GM12878 (cell line): ENCODE data around the gene NUAK1. TPM values are rescaled to one million over a fixed set of nuclear protein-coding genes. Genes with fewer than 3 reads are reported as not detected.

ENCODE experiments used
- ATAC-seq: fragments of 200-7000 bp; cut with Tn5 transposase; 3 replicates; pipeline ENCODE4 v1.9.1; 2020; ENCODE audit warnings: mild to moderate bottlenecking, moderate library complexity
- BruUV-seq: library from RNA; stranded (reverse); fragments of 400-500 nt; replicated peaks from 2 replicates; lab custom pipeline; 2021; lab: Mats Ljungman, UMichigan
- CTCF ChIA-PET: fragments of 300-600 bp; sonication (Branson Sonifier 250); formaldehyde crosslinking; extraction: SDS; loops from one replicate; lab custom pipeline; 2021; ENCODE audit warnings: inconsistent platforms; lab: Yijun Ruan, JAX
- POLR2A ChIA-PET: fragments of 350-600 bp; formaldehyde crosslinking; extraction: SDS; loops from one replicate; lab custom pipeline; 2021; ENCODE audit warnings: inconsistent platforms; lab: Charles Lee
- RAD21 ChIA-PET: fragments of 300-600 bp; sonication (Branson Sonifier 250); formaldehyde crosslinking; loops from one replicate; lab custom pipeline; 2023; ENCODE audit warnings: antibody characterized with exemption; ENCODE audit not compliant: unreplicated experiment; lab: Charles Lee
- SMC1A ChIA-PET: fragments of 300-600 bp; sonication (Branson Sonifier 250); formaldehyde crosslinking; loops from one replicate; lab custom pipeline; 2023; ENCODE audit not compliant: unreplicated experiment, uncharacterized antibody; lab: Charles Lee
- DNase-seq: peaks from one replicate; pipeline ENCODE4 v3.0.0-alpha.2; 2011; ENCODE audit warnings: low read depth, low spot score
- FAIRE-seq: peaks from 3 replicates; lab custom pipeline; 2011; peaks lifted over from hg19 to GRCh38; lab: Jason Lieb, UNC
- H2AFZ ChIP-seq: 2 replicates; pipeline ENCODE4 v1.6.0; 2011; ENCODE audit warnings: low read depth, low read length, control low read depth; ENCODE audit not compliant: control insufficient read depth
- H3K27ac ChIP-seq: 2 replicates; pipeline ENCODE4 v1.5.1; 2011; ENCODE audit warnings: control low read depth; ENCODE audit not compliant: control insufficient read depth, insufficient read depth
- H3K27me3 ChIP-seq, 2 experiments: replicated peaks in 1 of 2; 2 replicates each; pipeline versions ENCODE4 v1.6.0 to v1.6.1; 2011; ENCODE audit warnings: low read length in 1 of 2; ENCODE audit not compliant: control insufficient read depth in 2 of 2, insufficient read depth in 2 of 2
- H3K36me3 ChIP-seq, 2 experiments: 2 replicates each; pipeline ENCODE4 v1.5.1; 2011; ENCODE audit warnings: low read length in 1 of 2; ENCODE audit not compliant: control insufficient read depth in 2 of 2, insufficient read depth in 2 of 2
- H3K4me1 ChIP-seq: 2 replicates; pipeline ENCODE4 v1.6.1; 2011; ENCODE audit warnings: mild to moderate bottlenecking, low read length, moderate library complexity, mixed read lengths; ENCODE audit not compliant: control insufficient read depth, insufficient read depth
- H3K4me2 ChIP-seq: 2 replicates; pipeline ENCODE4 v1.6.0; 2011; ENCODE audit warnings: control low read depth; ENCODE audit not compliant: control insufficient read depth, insufficient read depth
- H3K4me3 ChIP-seq: fragments of 200-600 bp; sonication (generic); 2 replicates; pipeline ENCODE4 v1.5.1; 2016
- H3K79me2 ChIP-seq: 2 replicates; pipeline ENCODE4 v1.6.0; 2011; ENCODE audit warnings: low read length; ENCODE audit not compliant: control insufficient read depth, insufficient read depth
- H3K9ac ChIP-seq: 2 replicates; pipeline ENCODE4 v1.8.0; 2011; ENCODE audit warnings: low read length, control low read depth, mixed read lengths; ENCODE audit not compliant: control insufficient read depth, insufficient read depth
- H3K9me3 ChIP-seq: replicated peaks from 3 replicates; pipeline ENCODE4 v1.5.1; 2011; ENCODE audit warnings: mild to moderate bottlenecking, low read length; ENCODE audit not compliant: control insufficient read depth, insufficient read depth
- H4K20me1 ChIP-seq: 2 replicates; pipeline ENCODE4 v1.6.0; 2011; ENCODE audit not compliant: control insufficient read depth, insufficient read depth
- ATF2 ChIP-seq: IDR thresholded peaks from 2 replicates; pipeline ENCODE4 v1.6.1; 2012; ENCODE audit warnings: low read length, inconsistent platforms
- BRCA1 ChIP-seq: IDR thresholded peaks from 2 replicates; pipeline ENCODE4 v1.6.1; 2011; ENCODE audit warnings: low read depth, low read length, improper control_type of control experiment
- FOXK2 ChIP-seq: fragments of 450-650 bp; IDR thresholded peaks from 2 replicates; pipeline ENCODE4 v1.6.1; 2017; ENCODE audit warnings: mild to moderate bottlenecking, moderate library complexity
- LARP7 ChIP-seq: fragments of 450-650 bp; IDR thresholded peaks from 2 replicates; pipeline ENCODE4 v1.6.1; 2017; ENCODE audit warnings: mild to moderate bottlenecking
- MAX ChIP-seq: IDR thresholded peaks from 2 replicates; pipeline ENCODE4 v1.6.1; 2012; ENCODE audit warnings: low read depth, low read length, improper control_type of control experiment
- MTA3 ChIP-seq: IDR thresholded peaks from 2 replicates; pipeline ENCODE4 v1.6.1; 2012; ENCODE audit warnings: low read length, inconsistent platforms, borderline replicate concordance
- NR2C1 ChIP-seq: fragments of 450-650 bp; IDR thresholded peaks from 2 replicates; pipeline ENCODE4 v1.6.1; 2017; ENCODE audit warnings: antibody characterized with exemption, mild to moderate bottlenecking, moderate library complexity
- NR2C2 ChIP-seq: IDR thresholded peaks from 2 replicates; pipeline ENCODE4 v1.6.1; 2011; ENCODE audit warnings: borderline replicate concordance, low read depth; ENCODE audit not compliant: control insufficient read depth, insufficient read length
- POLR2AphosphoS5 ChIP-seq: IDR thresholded peaks from 2 replicates; pipeline ENCODE4 v1.6.1; 2011; ENCODE audit warnings: mild to moderate bottlenecking, low read length, inconsistent platforms
- RB1 ChIP-seq: fragments of 450-650 bp; formaldehyde crosslinking; IDR thresholded peaks from 2 replicates; pipeline ENCODE4 v1.6.1; 2017; ENCODE audit warnings: mild to moderate bottlenecking, borderline replicate concordance
- STAT3 ChIP-seq: IDR thresholded peaks from 2 replicates; pipeline ENCODE4 v1.6.1; 2011; ENCODE audit warnings: low read depth, low read length, improper control_type of control experiment
- SUZ12 ChIP-seq: fragments of 200-600 bp; sonication (generic); IDR thresholded peaks from one replicate; pipeline ENCODE4 v1.6.1; 2018; ENCODE audit warnings: antibody characterized with exemption, mild to moderate bottlenecking; ENCODE audit not compliant: unreplicated experiment
- ZNF217 ChIP-seq: fragments of 450-650 bp; IDR thresholded peaks from 2 replicates; pipeline ENCODE4 v1.6.1; 2017; ENCODE audit warnings: antibody characterized with exemption, mild to moderate bottlenecking
- ZNF274 ChIP-seq: IDR thresholded peaks from one replicate; pipeline ENCODE4 v1.8.0; 2011; ENCODE audit not compliant: insufficient read length, insufficient read depth
- ZNF622 ChIP-seq: fragments of 450-650 bp; IDR thresholded peaks from 2 replicates; pipeline ENCODE4 v1.6.1; 2017; ENCODE audit warnings: mild to moderate bottlenecking, inconsistent platforms
- WGBS: methylation state at CpG from one replicate; pipeline ENCODE4 v1.1.6; 2016; ENCODE audit warnings: low lambda C conversion rate; ENCODE audit not compliant: insufficient replicate concordance, insufficient coverage; ENCODE audit errors: missing lambda C conversion rate; 5-methylcytosine and 5-hydroxymethylcytosine counted together
- in situ Hi-C: fragments of 300-500 bp; cut with MboI; formaldehyde crosslinking; loops from 9 replicates; pipeline ENCODE4 v1.14.3; 2018; ENCODE audit warnings: mixed read lengths
- intact Hi-C: fragments of 100-400 bp; cut with micrococcal nuclease; formaldehyde crosslinking; loops from one replicate; pipeline ENCODE4 v1.14.2; 2022; ENCODE audit not compliant: unreplicated experiment
- polyA plus RNA-seq, 11 experiments: library from polyadenylated mRNA; depleted of rRNA in 4 of 11; unstranded in 6 of 11; stranded (reverse) in 5 of 11; fragments of >200 nt; fragmentation: Nextera tagmentation in 4 of 11; fragmentation: Illumina TruSeq in 1 of 11; extraction: Ambion mirVana in 4 of 11; extraction: Trizol in 1 of 11; gene quantifications; 1 replicate in 1 of 11; 2 replicates in 10 of 11; pipeline versions ENCODE4 v1.2.1 to v1.2.3, GENCODE V29; 2011 to 2016; ENCODE audit warnings: inconsistent platforms in 2 of 11, missing spikeins in 2 of 11, low read depth in 1 of 11
- total RNA-seq, 4 experiments: library from RNA; depleted of rRNA in 3 of 4; stranded (reverse); fragments of >200 nt in 3 of 4; fragmentation: Illumina TruSeq in 1 of 4; extraction: Trizol in 1 of 4; gene quantifications; 2 replicates each; pipeline versions ENCODE4 v1.2.1 to v1.2.3, GENCODE V29; 2013 to 2021
- TF ChIP-seq, protein P1 (sequence below): fragments of 450-650 bp; IDR thresholded peaks from 2 replicates; pipeline ENCODE4 v1.6.1; 2016; ENCODE audit warnings: mild to moderate bottlenecking
- TF ChIP-seq, protein P2 (sequence below): IDR thresholded peaks from 2 replicates; pipeline ENCODE4 v1.6.1; 2012; ENCODE audit warnings: low read depth, low read length, improper control_type of control experiment
- TF ChIP-seq, protein P3 (sequence below): IDR thresholded peaks from 2 replicates; pipeline ENCODE4 v1.6.1; 2012; ENCODE audit warnings: mild to moderate bottlenecking, low read depth, low read length

Gene NUAK1
- total and polyA plus RNA-seq, 10 of the 15 experiments (the other 5 are each of a cell fraction or from before 2014, with no cell fraction given) = 0.03 to 0.42 (median 0.08) TPM; not detected in 2

DNA sequence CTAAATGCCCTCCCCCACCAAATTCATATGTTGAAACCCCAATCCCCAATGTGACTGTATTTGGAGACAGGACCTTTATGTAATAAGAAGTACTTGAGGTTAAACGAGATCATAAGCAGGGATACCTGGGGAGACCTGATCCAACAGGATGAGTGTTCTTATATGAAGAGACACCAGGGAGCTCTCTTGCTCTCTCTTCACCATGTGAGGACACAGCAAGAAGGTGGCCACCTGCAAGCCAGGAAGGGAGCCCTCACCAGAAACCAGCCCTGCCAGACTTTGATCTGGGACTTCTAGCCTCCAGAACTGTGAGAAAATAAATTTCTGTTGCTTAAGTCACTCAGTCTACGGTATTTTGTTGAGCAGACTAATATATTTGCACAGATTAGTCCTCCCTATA lies 113.6 kb downstream of the NUAK1 start (continued):
- TF ChIP-seq NR2C2 (no peak), BRCA1 (no peak), NR2C1 (no peak), ZNF217 (no peak), MAX (no peak), LARP7 (no peak), MTA3 (no peak)
- TF ChIP-seq, protein P1, sequence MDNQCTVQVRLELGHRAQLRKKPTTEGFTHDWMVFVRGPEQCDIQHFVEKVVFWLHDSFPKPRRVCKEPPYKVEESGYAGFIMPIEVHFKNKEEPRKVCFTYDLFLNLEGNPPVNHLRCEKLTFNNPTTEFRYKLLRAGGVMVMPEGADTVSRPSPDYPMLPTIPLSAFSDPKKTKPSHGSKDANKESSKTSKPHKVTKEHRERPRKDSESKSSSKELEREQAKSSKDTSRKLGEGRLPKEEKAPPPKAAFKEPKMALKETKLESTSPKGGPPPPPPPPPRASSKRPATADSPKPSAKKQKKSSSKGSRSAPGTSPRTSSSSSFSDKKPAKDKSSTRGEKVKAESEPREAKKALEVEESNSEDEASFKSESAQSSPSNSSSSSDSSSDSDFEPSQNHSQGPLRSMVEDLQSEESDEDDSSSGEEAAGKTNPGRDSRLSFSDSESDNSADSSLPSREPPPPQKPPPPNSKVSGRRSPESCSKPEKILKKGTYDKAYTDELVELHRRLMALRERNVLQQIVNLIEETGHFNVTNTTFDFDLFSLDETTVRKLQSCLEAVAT = no peak
- TF ChIP-seq, all 136 proteins: peak for 0

DNA sequence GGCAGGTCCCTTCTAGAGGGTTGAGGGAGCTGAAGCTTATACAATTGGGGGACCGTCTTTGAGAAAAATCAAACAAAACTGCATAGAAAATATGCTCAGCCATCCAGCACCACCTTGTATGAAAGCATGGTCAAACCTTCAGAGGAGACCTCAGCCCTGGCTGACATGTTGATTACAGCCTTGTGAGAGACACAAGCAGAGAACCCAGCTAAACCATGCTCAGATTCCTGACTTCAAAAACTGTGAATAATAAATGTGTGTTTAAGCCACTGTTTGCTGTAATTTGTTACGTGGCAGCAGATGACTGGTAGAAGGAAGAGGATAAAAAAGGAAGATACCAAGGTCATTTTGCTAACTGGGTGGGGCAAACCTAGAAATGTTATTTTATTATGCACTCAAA lies 115.7 kb downstream of the NUAK1 start:
- Histone ChIP-seq H3K27ac (no peak overlapping the region), H3K4me2 (no peak overlapping the region), H3K27me3 (no peaks in the 10 kb centered on the region; a peak in 1 of 4 replicates), H4K20me1 (no peaks in the 10 kb centered on the region), H3K9ac (no peak overlapping the region), H3K36me3 (no peaks in the 10 kb centered on the region), H3K4me1 (no peaks in the 10 kb centered on the region), H3K79me2 (no peaks in the 10 kb centered on the region), H2AFZ (no peak overlapping the region), H3K9me3 (peaks cover 2% of the 10 kb centered on the region; the same call in 1 of the 3 replicates), H3K4me3 (no peak overlapping the region)
- in situ Hi-C loops = no loop called here
- ATAC-seq (no peak), DNase-seq (no peak), FAIRE-seq (no peak)
- SMC1A ChIA-PET = no interaction called here
- RAD21 ChIA-PET = no interaction called here
- CTCF ChIA-PET = no interaction called here
- POLR2A ChIA-PET = no interaction called here
- no TSS peak for BruUV-seq
- intact Hi-C loops = no loop called here
- WGBS = 35% methylated on average over 2 of the region's 2 CpGs
- TF ChIP-seq POLR2AphosphoS5 = no peak
- no peak for TF ChIP-seq FOXK2
- TF ChIP-seq, protein P2, sequence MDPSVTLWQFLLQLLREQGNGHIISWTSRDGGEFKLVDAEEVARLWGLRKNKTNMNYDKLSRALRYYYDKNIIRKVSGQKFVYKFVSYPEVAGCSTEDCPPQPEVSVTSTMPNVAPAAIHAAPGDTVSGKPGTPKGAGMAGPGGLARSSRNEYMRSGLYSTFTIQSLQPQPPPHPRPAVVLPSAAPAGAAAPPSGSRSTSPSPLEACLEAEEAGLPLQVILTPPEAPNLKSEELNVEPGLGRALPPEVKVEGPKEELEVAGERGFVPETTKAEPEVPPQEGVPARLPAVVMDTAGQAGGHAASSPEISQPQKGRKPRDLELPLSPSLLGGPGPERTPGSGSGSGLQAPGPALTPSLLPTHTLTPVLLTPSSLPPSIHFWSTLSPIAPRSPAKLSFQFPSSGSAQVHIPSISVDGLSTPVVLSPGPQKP = no peak
- TF ChIP-seq SUZ12 = no peak
- no peak for TF ChIP-seq ATF2
- TF ChIP-seq, protein P3, sequence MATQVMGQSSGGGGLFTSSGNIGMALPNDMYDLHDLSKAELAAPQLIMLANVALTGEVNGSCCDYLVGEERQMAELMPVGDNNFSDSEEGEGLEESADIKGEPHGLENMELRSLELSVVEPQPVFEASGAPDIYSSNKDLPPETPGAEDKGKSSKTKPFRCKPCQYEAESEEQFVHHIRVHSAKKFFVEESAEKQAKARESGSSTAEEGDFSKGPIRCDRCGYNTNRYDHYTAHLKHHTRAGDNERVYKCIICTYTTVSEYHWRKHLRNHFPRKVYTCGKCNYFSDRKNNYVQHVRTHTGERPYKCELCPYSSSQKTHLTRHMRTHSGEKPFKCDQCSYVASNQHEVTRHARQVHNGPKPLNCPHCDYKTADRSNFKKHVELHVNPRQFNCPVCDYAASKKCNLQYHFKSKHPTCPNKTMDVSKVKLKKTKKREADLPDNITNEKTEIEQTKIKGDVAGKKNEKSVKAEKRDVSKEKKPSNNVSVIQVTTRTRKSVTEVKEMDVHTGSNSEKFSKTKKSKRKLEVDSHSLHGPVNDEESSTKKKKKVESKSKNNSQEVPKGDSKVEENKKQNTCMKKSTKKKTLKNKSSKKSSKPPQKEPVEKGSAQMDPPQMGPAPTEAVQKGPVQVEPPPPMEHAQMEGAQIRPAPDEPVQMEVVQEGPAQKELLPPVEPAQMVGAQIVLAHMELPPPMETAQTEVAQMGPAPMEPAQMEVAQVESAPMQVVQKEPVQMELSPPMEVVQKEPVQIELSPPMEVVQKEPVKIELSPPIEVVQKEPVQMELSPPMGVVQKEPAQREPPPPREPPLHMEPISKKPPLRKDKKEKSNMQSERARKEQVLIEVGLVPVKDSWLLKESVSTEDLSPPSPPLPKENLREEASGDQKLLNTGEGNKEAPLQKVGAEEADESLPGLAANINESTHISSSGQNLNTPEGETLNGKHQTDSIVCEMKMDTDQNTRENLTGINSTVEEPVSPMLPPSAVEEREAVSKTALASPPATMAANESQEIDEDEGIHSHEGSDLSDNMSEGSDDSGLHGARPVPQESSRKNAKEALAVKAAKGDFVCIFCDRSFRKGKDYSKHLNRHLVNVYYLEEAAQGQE = no peak
- no peak for TF ChIP-seq ZNF274
- no peak for TF ChIP-seq ZNF622
- TF ChIP-seq STAT3 = no peak
- no peak for TF ChIP-seq RB1
